ENCODE data around the gene HMOX2. TPM values are rescaled to one million over a fixed set of nuclear protein-coding genes. Genes with fewer than 3 reads are reported as not detected.

HMOX2 gene
- total and polyA plus RNA-seq, 2 of the 13 experiments (the other 11 are each of a cell fraction or from before 2014, with no cell fraction given), result 60.3 to 70.4 TPM

DNA sequence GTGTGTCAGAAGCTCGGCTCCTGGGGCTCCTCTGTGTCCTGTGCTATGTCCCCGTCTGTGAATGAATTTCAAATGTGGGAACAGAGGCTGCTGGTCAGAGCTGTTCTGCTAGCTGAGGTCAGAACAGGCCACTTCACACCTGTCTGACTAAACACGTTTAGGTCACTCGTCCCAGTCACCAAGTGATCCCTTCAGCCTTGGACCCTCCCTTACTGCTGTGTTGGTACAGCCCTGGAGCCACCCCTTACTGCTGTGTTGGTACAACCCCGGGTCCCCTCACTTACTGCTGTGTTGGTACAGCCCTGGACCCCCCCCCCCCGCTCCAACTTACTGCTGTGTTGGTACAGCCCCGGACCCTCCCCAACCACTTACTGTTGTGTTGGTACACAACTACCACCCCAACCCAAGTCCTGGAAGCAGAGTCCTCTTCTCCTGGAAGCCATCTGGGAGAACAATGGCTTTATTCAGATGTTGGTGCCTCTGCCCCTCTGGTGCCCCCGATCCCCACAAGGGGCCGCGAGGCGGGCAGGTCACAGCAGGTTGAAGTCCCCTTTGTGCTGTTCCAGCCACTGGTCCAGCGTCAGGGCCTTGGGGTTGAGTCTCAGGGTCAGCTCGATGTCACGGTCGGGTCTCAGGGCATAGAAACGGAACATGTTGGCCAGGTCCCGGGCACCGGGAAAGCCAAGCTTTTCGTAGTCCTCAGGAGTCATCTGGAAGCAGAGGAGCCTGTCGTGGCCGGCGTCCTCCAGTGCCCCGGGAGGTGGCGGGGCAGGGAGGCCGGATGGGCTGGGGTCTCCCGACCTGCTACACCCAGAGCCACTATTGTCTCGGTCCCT is 14.7 kb upstream of the HMOX2 start:
- H3K79me2 ChIP-seq (ENCODE audit: insufficient read depth, low read length), result no peaks in the 10 kb centered on the region
- peaks cover 64% of the 10 kb centered on the region for H3K4me1 ChIP-seq (ENCODE audit: insufficient read depth, low read length)
- H4K20me1 ChIP-seq (ENCODE audit: insufficient read depth, low read length), result no peaks in the 10 kb centered on the region
- H3K4me2 ChIP-seq (ENCODE audit: low read depth, low read length), result peak overlapping the region; percentile 83
- BruUV-seq (replicated peaks), result TSS peak; percentile 81
- no peak overlapping the region for H2AFZ ChIP-seq (ENCODE audit: low read length)
- WGBS (ENCODE audit: low lambda C conversion rate), result 7% methylated on average over 11 of the region's 27 CpGs
- H3K9ac ChIP-seq (ENCODE audit: insufficient read depth, low read depth, low read length), result peak overlapping the region; percentile 77
- intact Hi-C loops (cut with micrococcal nuclease; ENCODE audit: unreplicated experiment) (loop anchor here (1.0 kb wide), 1 partner anchor 13 kb away; the partner anchor contains the start of gene NMRAL1), in situ Hi-C loops (cut with HindIII; ENCODE audit: extremely low pct_ligation_motif_present, low pct_unique_long_range_greater_than_20kb) (no loop called here)
- H3K27me3 ChIP-seq (ENCODE audit: control insufficient read depth in 1 of 2, insufficient read depth in 2 of 2, low read length in 2 of 2), result no peaks in the 10 kb centered on the region
- ATAC-seq (peak; percentile 77), DNase-seq (ENCODE audit: low spot score) (peak; percentile 97), FAIRE-seq (peak; percentile 73)
- H3K27ac ChIP-seq (ENCODE audit: extremely low read length, insufficient read depth, low read length), result peak overlapping the region; percentile 98
- ChIA-PET POLR2A (interaction anchor here (0.6 to 8.2 kb wide), 13 partner anchors 10 to 90 kb away, joined by 3 to 175 read pairs (median 3); partner anchors contain the start of genes CDIP1, CORO7, HMOX2 and NMRAL1), CTCF (ENCODE audit: low intra/inter-chr PET ratio, low total read pairs) (interaction anchor here (0.5 kb wide), 1 partner anchor 34 kb away, joined by 3 read pairs; no protein-coding TSS in a partner anchor)
- no peaks in the 10 kb centered on the region for H3K9me3 ChIP-seq (ENCODE audit: low read length)
- H3K4me3 ChIP-seq (replicated peaks in 1 of 3; ENCODE audit: insufficient read depth in 1 of 3, low read depth in 2 of 3, low read length in 3 of 3), result peak overlapping the region; percentile 27 to 67 (median 43)
- peaks cover 7 to 10% of the 10 kb centered on the region in 2 experiments; a peak in 4 of 5 replicates for H3K36me3 ChIP-seq (replicated peaks in 1 of 2; ENCODE audit: control insufficient read depth in 1 of 2, insufficient read depth in 2 of 2, low read length in 2 of 2)
- TF ChIP-seq, protein P1, sequence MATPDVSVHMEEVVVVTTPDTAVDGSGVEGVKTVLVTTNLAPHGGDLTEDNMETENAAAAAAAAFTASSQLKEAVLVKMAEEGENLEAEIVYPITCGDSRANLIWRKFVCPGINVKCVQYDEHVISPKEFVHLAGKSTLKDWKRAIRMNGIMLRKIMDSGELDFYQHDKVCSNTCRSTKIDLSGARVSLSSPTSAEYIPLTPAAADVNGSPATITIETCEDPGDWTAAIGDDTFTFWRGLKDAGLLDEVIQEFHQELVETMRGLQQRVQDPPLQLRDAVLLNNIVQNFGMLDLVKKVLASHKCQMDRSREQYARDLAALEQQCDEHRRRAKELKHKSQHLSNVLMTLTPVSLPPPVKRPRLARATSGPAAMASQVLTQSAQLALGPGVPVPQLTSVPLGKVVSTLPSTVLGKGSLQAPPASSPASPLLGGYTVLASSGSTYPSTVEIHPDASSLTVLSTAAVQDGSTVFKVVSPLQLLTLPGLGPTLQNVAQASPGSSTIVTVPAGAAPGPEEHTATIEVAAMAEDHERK (CRISPR knock-in tag; IDR thresholded peaks at IDR 0.05; ENCODE audit: low read depth), result no peak
- TF ChIP-seq GABPB1 (CRISPR knock-in tag; IDR thresholded peaks at IDR 0.05) (peak; percentile 60), PAWR (CRISPR knock-in tag; IDR thresholded peaks at IDR 0.05; ENCODE audit: borderline replicate concordance) (no peak), ZNF337 (CRISPR knock-in tag; IDR thresholded peaks at IDR 0.05; ENCODE audit: borderline replicate concordance, low read depth) (0 out of 2 replicates have a peak, but pooled peaks have one; percentile 77), SRSF9 (IDR thresholded peaks at IDR 0.05; ENCODE audit: borderline replicate concordance, insufficient read depth, low read depth, low read length, poor library complexity, severe bottlenecking) (no peak), ISL2 (CRISPR knock-in tag; IDR thresholded peaks at IDR 0.05) (peak; percentile 31; the same call in 1 of the 2 replicates), ZKSCAN5 (CRISPR knock-in tag; IDR thresholded peaks at IDR 0.05) (no peak), KMT2A (CRISPR knock-in tag; IDR thresholded peaks at IDR 0.05) (no peak), MBNL3 (CRISPR knock-in tag; conservative IDR thresholded peaks at IDR 0.05) (no peak)
- TF ChIP-seq, protein P2, sequence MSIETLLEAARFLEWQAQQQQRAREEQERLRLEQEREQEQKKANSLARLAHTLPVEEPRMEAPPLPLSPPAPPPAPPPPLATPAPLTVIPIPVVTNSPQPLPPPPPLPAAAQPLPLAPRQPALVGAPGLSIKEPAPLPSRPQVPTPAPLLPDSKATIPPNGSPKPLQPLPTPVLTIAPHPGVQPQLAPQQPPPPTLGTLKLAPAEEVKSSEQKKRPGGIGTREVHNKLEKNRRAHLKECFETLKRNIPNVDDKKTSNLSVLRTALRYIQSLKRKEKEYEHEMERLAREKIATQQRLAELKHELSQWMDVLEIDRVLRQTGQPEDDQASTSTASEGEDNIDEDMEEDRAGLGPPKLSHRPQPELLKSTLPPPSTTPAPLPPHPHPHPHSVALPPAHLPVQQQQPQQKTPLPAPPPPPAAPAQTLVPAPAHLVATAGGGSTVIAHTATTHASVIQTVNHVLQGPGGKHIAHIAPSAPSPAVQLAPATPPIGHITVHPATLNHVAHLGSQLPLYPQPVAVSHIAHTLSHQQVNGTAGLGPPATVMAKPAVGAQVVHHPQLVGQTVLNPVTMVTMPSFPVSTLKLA (IDR thresholded peaks at IDR 0.05), result no peak
- TF ChIP-seq, protein P3, sequence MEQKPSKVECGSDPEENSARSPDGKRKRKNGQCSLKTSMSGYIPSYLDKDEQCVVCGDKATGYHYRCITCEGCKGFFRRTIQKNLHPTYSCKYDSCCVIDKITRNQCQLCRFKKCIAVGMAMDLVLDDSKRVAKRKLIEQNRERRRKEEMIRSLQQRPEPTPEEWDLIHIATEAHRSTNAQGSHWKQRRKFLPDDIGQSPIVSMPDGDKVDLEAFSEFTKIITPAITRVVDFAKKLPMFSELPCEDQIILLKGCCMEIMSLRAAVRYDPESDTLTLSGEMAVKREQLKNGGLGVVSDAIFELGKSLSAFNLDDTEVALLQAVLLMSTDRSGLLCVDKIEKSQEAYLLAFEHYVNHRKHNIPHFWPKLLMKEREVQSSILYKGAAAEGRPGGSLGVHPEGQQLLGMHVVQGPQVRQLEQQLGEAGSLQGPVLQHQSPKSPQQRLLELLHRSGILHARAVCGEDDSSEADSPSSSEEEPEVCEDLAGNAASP (CRISPR knock-in tag; IDR thresholded peaks at IDR 0.05; ENCODE audit: borderline replicate concordance), result peak; percentile 94
- TF ChIP-seq, protein P4, sequence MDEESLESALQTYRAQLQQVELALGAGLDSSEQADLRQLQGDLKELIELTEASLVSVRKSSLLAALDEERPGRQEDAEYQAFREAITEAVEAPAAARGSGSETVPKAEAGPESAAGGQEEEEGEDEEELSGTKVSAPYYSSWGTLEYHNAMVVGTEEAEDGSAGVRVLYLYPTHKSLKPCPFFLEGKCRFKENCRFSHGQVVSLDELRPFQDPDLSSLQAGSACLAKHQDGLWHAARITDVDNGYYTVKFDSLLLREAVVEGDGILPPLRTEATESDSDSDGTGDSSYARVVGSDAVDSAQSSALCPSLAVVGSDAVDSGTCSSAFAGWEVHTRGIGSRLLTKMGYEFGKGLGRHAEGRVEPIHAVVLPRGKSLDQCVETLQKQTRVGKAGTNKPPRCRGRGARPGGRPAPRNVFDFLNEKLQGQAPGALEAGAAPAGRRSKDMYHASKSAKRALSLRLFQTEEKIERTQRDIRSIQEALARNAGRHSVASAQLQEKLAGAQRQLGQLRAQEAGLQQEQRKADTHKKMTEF (CRISPR knock-in tag; IDR thresholded peaks at IDR 0.05), result peak; percentile 87
- TF ChIP-seq, protein P5, sequence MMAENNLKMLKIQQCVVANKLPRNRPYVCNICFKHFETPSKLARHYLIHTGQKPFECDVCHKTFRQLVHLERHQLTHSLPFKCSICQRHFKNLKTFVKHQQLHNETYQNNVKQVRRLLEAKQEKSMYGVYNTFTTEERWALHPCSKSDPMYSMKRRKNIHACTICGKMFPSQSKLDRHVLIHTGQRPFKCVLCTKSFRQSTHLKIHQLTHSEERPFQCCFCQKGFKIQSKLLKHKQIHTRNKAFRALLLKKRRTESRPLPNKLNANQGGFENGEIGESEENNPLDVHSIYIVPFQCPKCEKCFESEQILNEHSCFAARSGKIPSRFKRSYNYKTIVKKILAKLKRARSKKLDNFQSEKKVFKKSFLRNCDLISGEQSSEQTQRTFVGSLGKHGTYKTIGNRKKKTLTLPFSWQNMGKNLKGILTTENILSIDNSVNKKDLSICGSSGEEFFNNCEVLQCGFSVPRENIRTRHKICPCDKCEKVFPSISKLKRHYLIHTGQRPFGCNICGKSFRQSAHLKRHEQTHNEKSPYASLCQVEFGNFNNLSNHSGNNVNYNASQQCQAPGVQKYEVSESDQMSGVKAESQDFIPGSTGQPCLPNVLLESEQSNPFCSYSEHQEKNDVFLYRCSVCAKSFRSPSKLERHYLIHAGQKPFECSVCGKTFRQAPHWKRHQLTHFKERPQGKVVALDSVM (CRISPR knock-in tag; IDR thresholded peaks at IDR 0.05), result peak; percentile 18; the same call in 1 of the 2 replicates
